HepG2 (cell line): ENCODE results near the gene CCL17. TPM values are rescaled to one million over a fixed set of nuclear protein-coding genes. Genes with fewer than 3 reads are reported as not detected.

Source experiments
- ARNTL ChIP-seq: sonication (generic); formaldehyde crosslinking; IDR thresholded peaks from 2 replicates; pipeline ENCODE4 v1.4.0; 2020; ENCODE audit warnings: mild to moderate bottlenecking, missing genetic modification reagents
- BORCS8-MEF2B ChIP-seq: sonication (generic); formaldehyde crosslinking; IDR thresholded peaks from 2 replicates; pipeline ENCODE4 v1.8.0; 2022; ENCODE audit warnings: mild to moderate bottlenecking, missing genetic modification reagents
- HES4 ChIP-seq: sonication (generic); formaldehyde crosslinking; IDR thresholded peaks from 2 replicates; pipeline ENCODE4 v1.9.0; 2021; ENCODE audit warnings: mild to moderate bottlenecking, missing genetic modification reagents, borderline replicate concordance
- IKZF4 ChIP-seq: sonication (generic); formaldehyde crosslinking; IDR thresholded peaks from 2 replicates; pipeline ENCODE4 v1.5.1; 2020; ENCODE audit warnings: borderline replicate concordance, mild to moderate bottlenecking, low read depth, missing genetic modification reagents; ENCODE audit errors: not compliant biosample characterization
- NCOA5 ChIP-seq: sonication (generic); formaldehyde crosslinking; IDR thresholded peaks from 2 replicates; pipeline ENCODE4 v1.4.0; 2020; ENCODE audit warnings: missing genetic modification reagents
- POLR2A ChIP-seq, 2 experiments: IDR thresholded peaks; 2 replicates each; pipeline ENCODE4 v1.6.1; 2011; ENCODE audit warnings: low read depth in 2 of 2, low read length in 2 of 2, mild to moderate bottlenecking in 1 of 2, moderate library complexity in 1 of 2; ENCODE audit not compliant: insufficient read depth in 1 of 2
- SALL1 ChIP-seq: sonication (generic); formaldehyde crosslinking; IDR thresholded peaks from 2 replicates; pipeline ENCODE4 v1.8.0; 2022; ENCODE audit warnings: mild to moderate bottlenecking, missing genetic modification reagents
- SMAD1 ChIP-seq: sonication (generic); formaldehyde crosslinking; IDR thresholded peaks from 2 replicates; pipeline ENCODE4 v1.4.0; 2020; ENCODE audit warnings: missing genetic modification reagents, low read depth, mild to moderate bottlenecking, borderline replicate concordance
- ZBTB7A ChIP-seq: sonication (generic); formaldehyde crosslinking; IDR thresholded peaks from 2 replicates; pipeline ENCODE4 v1.8.0; 2022; ENCODE audit warnings: mild to moderate bottlenecking, missing genetic modification reagents
- ZFY ChIP-seq: sonication (generic); formaldehyde crosslinking; IDR thresholded peaks from 2 replicates; pipeline ENCODE4 v1.4.0; 2020; ENCODE audit warnings: missing genetic modification reagents
- ZNF431 ChIP-seq: sonication (generic); formaldehyde crosslinking; IDR thresholded peaks from 2 replicates; pipeline ENCODE4 v1.9.0; 2022; ENCODE audit warnings: missing genetic modification reagents, low read depth, mild to moderate bottlenecking, borderline replicate concordance
- ZNF709 ChIP-seq: sonication (generic); formaldehyde crosslinking; IDR thresholded peaks from 2 replicates; pipeline ENCODE4 v1.5.0; 2020; ENCODE audit warnings: mild to moderate bottlenecking, missing genetic modification reagents
- ZSCAN31 ChIP-seq: sonication (generic); formaldehyde crosslinking; IDR thresholded peaks from 2 replicates; pipeline ENCODE4 v1.5.0; 2020; ENCODE audit warnings: low read depth, mild to moderate bottlenecking, missing genetic modification reagents
- polyA plus RNA-seq, 8 experiments: library from polyadenylated mRNA; depleted of rRNA in 3 of 8; stranded (reverse) in 7 of 8; unstranded in 1 of 8; fragments of >200 nt; fragmentation: Illumina TruSeq in 4 of 8; extraction: Trizol in 4 of 8; gene quantifications; 2 replicates each; pipeline versions ENCODE4 v1.2.1 to v1.2.3, GENCODE V29; 2011 to 2016; ENCODE audit warnings: low read depth in 4 of 8, missing spikeins in 1 of 8, mixed read lengths in 1 of 8; ENCODE audit not compliant: insufficient read depth in 1 of 8
- total RNA-seq, 5 experiments: library from RNA; depleted of rRNA; stranded (reverse); fragments of >200 nt; fragmentation: Illumina TruSeq; extraction: Trizol; gene quantifications; 2 replicates each; pipeline ENCODE4 v1.2.3, GENCODE V29; 2016; ENCODE audit warnings: low read depth in 1 of 5
- TF ChIP-seq, protein P1 (sequence below): sonication (generic); formaldehyde crosslinking; IDR thresholded peaks from 2 replicates; pipeline ENCODE4 v1.4.0; 2020; ENCODE audit warnings: missing genetic modification reagents
- TF ChIP-seq, protein P2 (sequence below): sonication (generic); formaldehyde crosslinking; IDR thresholded peaks from 2 replicates; pipeline ENCODE4 v1.4.0; 2020; ENCODE audit warnings: mild to moderate bottlenecking, missing genetic modification reagents
- TF ChIP-seq, protein P3 (sequence below): sonication (generic); formaldehyde crosslinking; IDR thresholded peaks from 2 replicates; pipeline ENCODE4 v1.5.1; 2020; ENCODE audit warnings: mild to moderate bottlenecking, missing genetic modification reagents, moderate library complexity
- TF ChIP-seq, protein P4 (sequence below): sonication (generic); formaldehyde crosslinking; IDR thresholded peaks from 2 replicates; pipeline ENCODE4 v1.5.1; 2020; ENCODE audit warnings: mild to moderate bottlenecking, missing genetic modification reagents, moderate library complexity

The CCL17 gene
- total and polyA plus RNA-seq, 2 of the 13 experiments (the other 11 are each of a cell fraction or from before 2014, with no cell fraction given) = not detected

DNA sequence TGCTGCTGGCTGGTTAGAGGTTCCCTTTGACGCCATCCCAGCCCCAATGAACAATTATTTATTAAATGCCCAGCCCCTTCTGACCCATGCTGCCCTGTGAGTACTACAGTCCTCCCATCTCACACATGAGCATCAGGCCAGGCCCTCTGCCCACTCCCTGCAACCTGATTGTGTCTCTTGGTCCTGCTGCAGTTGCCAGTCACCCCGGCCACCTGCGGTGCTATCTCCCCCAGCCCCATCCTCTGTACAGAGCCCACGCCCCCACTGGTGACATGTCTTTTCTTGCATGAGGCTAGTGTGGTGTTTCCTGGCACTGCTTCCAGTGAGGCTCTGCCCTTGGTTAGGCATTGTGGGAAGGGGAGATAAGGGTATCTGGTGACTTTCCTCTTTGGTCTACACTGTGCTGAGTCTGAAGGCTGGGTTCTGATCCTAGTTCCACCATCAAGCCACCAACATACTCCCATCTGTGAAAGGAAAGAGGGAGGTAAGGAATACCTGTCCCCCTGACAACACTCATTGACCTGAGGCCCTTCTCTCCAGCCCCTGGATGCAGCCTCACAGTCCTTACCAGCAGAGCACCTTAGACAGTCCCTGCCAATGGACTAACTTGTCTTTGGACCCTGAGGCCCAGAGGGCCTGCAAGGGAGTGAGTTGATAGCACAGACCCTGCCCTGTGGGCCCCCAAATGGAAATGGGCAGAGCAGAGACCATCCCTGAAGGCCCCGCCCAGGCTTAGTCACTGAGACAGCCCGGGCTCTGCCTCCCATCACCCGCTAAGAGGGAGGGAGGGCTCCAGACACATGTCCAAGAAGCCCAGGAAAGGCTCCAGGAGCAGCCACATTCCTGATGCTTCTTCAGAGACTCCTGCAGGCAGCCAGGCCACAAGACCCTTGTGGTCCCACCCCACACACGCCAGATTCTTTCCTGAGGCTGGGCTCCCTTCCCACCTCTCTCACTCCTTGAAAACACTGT lies 21.0 kb upstream of the CCL17 start (continued):
- TF ChIP-seq ZNF709 (0 out of 2 replicates have a peak, but pooled peaks have one; percentile 18), SMAD1 (CRISPR knock-in tag) (0 out of 2 replicates have a peak, but pooled peaks have one; percentile 5), SALL1 (CRISPR knock-in tag) (peak; percentile 59), ARNTL (CRISPR knock-in tag) (0 out of 2 replicates have a peak, but pooled peaks have one; percentile 48), HES4 (CRISPR knock-in tag) (0 out of 2 replicates have a peak, but pooled peaks have one; percentile 13), NCOA5 (CRISPR knock-in tag) (peak; percentile 78), POLR2A (IDR thresholded peaks at IDR 0.05; ENCODE audit: insufficient read depth in 1 of 2, low read depth in 2 of 2, low read length in 2 of 2) (peak; percentile 34 to 45; a peak in 3 of 4 replicates), ZNF431 (CRISPR knock-in tag) (peak; percentile 68; the same call in 1 of the 2 replicates), ZBTB7A (peak; percentile 24; the same call in 1 of the 2 replicates), ZFY (peak; percentile 45; the same call in 1 of the 2 replicates), ZSCAN31 (CRISPR knock-in tag) (no peak), BORCS8-MEF2B (CRISPR knock-in tag) (peak; percentile 16; the same call in 1 of the 2 replicates), IKZF4 (CRISPR knock-in tag) (peak; percentile 3)
- TF ChIP-seq, protein P1, sequence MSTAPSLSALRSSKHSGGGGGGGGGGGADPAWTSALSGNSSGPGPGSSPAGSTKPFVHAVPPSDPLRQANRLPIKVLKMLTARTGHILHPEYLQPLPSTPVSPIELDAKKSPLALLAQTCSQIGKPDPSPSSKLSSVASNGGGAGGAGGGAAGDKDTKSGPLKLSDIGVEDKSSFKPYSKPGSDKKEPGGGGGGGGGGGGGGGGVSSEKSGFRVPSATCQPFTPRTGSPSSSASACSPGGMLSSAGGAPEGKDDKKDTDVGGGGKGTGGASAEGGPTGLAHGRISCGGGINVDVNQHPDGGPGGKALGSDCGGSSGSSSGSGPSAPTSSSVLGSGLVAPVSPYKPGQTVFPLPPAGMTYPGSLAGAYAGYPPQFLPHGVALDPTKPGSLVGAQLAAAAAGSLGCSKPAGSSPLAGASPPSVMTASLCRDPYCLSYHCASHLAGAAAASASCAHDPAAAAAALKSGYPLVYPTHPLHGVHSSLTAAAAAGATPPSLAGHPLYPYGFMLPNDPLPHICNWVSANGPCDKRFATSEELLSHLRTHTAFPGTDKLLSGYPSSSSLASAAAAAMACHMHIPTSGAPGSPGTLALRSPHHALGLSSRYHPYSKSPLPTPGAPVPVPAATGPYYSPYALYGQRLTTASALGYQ (CRISPR knock-in tag) = peak; percentile 55; the same call in 1 of the 2 replicates
- TF ChIP-seq, protein P2, sequence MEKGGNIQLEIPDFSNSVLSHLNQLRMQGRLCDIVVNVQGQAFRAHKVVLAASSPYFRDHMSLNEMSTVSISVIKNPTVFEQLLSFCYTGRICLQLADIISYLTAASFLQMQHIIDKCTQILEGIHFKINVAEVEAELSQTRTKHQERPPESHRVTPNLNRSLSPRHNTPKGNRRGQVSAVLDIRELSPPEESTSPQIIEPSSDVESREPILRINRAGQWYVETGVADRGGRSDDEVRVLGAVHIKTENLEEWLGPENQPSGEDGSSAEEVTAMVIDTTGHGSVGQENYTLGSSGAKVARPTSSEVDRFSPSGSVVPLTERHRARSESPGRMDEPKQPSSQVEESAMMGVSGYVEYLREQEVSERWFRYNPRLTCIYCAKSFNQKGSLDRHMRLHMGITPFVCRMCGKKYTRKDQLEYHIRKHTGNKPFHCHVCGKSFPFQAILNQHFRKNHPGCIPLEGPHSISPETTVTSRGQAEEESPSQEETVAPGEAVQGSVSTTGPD (CRISPR knock-in tag) = peak; percentile 44; the same call in 1 of the 2 replicates
- TF ChIP-seq, protein P3, sequence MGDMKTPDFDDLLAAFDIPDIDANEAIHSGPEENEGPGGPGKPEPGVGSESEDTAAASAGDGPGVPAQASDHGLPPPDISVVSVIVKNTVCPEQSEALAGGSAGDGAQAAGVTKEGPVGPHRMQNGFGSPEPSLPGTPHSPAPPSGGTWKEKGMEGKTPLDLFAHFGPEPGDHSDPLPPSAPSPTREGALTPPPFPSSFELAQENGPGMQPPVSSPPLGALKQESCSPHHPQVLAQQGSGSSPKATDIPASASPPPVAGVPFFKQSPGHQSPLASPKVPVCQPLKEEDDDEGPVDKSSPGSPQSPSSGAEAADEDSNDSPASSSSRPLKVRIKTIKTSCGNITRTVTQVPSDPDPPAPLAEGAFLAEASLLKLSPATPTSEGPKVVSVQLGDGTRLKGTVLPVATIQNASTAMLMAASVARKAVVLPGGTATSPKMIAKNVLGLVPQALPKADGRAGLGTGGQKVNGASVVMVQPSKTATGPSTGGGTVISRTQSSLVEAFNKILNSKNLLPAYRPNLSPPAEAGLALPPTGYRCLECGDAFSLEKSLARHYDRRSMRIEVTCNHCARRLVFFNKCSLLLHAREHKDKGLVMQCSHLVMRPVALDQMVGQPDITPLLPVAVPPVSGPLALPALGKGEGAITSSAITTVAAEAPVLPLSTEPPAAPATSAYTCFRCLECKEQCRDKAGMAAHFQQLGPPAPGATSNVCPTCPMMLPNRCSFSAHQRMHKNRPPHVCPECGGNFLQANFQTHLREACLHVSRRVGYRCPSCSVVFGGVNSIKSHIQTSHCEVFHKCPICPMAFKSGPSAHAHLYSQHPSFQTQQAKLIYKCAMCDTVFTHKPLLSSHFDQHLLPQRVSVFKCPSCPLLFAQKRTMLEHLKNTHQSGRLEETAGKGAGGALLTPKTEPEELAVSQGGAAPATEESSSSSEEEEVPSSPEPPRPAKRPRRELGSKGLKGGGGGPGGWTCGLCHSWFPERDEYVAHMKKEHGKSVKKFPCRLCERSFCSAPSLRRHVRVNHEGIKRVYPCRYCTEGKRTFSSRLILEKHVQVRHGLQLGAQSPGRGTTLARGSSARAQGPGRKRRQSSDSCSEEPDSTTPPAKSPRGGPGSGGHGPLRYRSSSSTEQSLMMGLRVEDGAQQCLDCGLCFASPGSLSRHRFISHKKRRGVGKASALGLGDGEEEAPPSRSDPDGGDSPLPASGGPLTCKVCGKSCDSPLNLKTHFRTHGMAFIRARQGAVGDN (CRISPR knock-in tag) = peak; percentile 48; the same call in 1 of the 2 replicates
- TF ChIP-seq, protein P4, sequence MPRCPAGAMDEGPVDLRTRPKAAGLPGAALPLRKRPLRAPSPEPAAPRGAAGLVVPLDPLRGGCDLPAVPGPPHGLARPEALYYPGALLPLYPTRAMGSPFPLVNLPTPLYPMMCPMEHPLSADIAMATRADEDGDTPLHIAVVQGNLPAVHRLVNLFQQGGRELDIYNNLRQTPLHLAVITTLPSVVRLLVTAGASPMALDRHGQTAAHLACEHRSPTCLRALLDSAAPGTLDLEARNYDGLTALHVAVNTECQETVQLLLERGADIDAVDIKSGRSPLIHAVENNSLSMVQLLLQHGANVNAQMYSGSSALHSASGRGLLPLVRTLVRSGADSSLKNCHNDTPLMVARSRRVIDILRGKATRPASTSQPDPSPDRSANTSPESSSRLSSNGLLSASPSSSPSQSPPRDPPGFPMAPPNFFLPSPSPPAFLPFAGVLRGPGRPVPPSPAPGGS (CRISPR knock-in tag) = 0 out of 2 replicates have a peak, but pooled peaks have one; percentile 42
